GM19099 (cell line): ENCODE measurements around the gene DNAJB7.

Experiments used
- POLR2A ChIP-seq: IDR thresholded peaks from 3 replicates; pipeline ENCODE4 v1.6.1; 2011; ENCODE audit warnings: low read depth; ENCODE audit not compliant: insufficient read length; ENCODE audit errors: extremely low read depth

Gene DNAJB7

DNA sequence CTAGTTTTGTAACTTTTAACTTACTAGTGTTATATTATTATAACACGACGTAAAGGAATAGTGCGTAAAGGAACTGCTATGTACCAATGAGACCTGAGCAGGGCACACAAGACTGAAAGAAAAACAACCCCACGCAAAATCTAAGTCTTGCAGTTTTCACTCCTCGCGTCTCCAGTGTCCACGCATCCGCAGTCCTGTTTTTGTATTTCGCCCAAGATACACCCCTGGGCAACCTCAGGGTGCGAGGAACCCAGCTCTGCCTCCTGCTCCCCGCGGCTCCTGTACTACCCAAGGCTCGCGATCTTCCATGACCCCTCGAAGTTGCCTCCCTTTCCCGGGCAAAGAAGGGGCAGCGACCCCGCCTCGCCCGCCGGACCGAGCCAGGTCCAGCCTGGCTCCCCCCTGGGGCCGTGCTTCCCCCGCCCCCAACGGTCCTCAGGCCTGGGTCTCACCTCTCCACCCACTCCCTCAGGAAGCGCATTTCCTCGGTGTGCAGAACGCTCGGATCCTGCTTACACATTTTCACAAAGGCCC lies 5.9 kb downstream of the DNAJB7 start:
- no peak for TF ChIP-seq POLR2A

DNA sequence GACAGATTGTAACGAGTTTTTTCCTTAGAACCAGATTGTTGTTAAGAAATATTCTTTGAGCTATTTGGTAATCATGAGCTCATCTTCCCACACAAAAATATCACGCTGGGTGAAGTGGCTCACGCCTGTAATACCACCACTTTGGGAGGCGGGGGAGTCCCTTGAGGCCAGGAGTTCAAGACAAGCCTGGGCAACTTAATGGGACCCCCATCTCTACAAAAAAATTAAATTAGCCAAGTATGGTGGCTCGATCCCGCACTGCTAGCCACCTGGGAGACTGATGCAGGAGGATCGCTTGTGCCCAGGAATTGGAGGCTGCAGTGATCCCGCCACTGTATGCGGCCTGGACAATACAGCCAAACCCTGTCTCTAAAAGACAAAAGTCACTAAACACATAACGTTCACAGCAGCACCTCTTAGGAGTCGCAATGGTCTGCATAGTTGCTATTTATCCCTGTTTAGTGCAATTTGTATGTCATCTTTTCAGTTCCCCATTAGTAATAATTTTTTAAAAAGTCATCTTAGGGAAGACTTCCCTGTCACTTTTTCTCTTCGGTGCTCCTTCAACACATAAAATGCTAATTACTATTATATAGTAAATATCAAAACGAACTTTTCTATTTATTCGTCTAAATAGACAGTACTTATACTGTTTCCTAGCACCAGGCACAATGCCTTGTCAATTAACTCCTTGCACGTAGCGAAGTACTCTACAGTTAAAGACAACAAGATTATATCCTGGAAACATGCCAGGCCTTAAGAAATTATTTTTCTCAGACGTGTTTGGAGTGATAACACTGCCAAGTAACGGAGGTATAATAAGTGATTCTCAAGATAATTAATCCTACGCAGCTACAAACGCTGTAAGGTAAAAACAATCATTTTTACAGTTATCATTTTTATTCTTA lies 6.6 kb downstream of the DNAJB7 start:
- no peak for TF ChIP-seq POLR2A

DNA sequence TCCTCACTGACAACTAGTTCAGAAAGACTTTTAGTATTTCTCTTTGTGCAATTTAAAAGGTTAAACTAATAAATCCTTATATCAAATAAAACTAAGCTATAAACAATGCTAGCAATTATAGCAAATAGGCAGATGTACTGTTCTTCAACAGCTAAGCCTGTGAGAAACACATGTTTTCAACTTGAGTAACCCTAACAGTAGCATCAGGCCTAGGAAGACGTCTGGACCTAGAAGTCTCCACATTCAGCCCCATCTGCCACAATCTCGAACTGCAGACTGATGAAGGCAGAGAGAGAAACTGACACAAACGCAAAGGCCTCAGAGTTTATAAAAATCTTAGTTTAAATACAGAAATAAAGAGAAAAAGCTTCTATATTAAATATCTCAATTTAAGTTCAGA lies 8.0 kb downstream of the DNAJB7 start:
- no peak for TF ChIP-seq POLR2A

DNA sequence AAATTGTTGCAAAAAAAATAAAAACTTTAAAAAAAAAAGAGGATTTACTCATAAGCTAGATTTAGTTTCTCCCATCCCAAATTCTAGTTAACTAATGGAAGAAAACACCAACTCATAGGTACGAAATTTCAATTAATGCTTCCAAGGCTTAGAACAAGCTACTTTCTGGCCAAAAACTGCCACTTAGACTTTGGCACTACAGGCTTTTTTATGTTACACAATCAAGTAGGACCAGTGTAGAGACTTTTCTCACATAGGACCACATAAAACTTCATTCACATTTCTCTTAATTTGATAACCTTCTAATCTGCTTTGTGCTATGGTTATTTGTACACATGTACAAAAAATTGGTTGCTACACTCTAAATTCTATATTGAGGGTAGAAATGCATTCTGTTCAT lies 8.6 kb downstream of the DNAJB7 start:
- TF ChIP-seq POLR2A = no peak

DNA sequence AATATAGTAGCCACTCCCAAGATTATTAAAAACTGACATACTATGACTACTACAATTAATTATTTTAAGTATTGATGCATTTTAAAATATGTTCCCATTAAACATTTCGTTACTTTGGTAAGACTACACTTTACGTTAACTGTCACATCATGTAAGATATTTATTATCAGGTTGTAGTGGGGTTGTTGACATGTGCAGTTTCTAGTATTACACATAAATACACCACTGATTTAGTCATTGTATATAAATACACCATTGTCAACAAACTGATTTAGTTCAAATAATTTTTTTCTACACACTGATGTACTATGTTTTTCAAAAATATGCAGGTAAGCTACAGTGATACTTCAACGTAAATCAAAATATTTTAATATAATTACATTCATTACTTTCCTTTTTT lies 17.0 kb downstream of the DNAJB7 start:
- no peak for TF ChIP-seq POLR2A

DNA sequence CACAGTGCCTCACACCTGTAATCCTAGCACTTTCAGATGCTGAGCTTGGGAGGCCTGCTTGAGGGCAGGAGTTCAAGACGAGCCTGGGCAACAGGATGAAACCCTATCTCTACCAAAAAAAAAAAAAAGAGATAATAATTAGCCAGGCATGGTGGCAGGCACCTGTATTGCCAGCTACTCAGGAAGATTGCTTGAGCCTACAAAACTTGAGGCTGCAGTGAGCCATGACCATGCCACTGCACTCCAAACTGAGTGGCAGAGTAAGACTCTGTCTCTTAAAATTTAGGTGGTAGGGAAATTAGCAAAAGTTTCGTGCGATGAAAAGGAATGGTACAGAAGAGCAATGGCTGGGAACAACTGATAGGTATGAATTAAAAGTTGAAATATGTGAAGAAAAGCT lies 23.4 kb downstream of the DNAJB7 start:
- TF ChIP-seq POLR2A = no peak

DNA sequence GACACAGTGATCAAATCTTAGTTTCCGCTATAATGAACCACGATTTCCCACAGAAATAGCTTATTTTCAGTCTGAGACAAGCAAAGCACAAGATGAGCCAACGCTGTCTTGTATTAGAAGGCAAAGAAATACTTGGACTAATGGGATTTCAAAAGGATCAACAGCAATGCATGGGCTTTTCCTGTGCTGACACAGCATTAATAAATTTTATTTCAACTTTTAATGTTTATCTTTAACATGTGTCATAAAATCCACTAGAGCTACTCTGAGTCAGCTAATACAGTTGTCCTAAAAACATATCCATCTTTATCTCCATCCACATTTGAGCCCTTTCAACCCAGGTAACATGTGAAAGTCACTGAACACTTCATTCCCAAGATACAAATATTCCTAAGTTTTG lies 27.3 kb downstream of the DNAJB7 start:
- TF ChIP-seq POLR2A = no peak

DNA sequence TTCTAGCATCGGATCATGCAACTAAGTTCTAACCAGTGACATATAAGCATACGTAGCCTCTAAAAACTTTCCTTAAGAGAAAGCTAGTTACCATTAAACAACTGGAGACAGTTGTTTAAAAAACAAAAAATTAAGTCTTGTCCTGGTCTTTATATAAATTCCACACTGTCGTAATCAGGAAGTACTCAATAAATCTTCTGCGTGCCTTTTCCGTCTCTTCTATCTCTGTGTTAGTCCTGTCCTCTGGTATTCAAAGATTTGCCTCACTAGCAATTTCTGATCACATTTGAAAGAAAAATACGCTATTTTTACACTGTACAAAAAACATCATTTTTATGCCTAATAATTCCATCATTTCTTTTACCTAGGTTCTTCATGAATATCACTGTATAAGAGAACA lies 32.8 kb downstream of the DNAJB7 start:
- no peak for TF ChIP-seq POLR2A

DNA sequence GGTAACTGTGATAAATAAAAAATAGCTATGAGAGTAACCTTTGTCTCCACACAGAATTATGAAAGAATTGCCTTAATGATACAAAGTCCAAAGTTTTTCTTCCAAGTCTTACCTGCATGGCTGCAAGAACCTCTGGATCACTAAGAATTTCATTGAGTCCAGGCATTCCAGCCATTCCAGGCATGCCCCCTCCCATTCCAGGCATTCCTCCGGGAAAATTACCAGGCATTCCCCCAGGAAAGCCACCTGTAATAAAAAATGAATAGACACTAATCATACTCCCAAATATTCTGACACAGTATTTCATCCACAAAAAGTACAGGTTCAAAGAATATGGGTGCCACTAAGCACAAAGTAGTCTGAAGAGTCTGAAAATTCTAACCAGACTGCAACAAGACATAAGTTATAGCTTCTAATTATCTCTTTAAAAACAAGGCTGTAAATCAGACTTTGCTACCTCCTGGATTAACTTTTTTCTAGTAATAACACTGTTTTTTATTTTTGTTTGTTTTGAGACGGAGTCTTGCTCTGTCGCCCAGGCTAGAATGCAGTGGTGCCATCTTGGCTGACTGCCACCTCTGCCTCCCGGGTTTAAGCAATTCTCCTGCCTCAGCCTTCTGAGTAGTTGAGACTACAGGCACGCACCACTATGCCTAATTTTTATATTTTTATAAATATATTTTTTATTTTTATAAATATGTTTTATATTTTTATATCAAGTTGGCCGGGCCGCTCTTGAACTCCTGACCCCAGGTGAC lies 34.8 kb downstream of the DNAJB7 start:
- TF ChIP-seq POLR2A = no peak

DNA sequence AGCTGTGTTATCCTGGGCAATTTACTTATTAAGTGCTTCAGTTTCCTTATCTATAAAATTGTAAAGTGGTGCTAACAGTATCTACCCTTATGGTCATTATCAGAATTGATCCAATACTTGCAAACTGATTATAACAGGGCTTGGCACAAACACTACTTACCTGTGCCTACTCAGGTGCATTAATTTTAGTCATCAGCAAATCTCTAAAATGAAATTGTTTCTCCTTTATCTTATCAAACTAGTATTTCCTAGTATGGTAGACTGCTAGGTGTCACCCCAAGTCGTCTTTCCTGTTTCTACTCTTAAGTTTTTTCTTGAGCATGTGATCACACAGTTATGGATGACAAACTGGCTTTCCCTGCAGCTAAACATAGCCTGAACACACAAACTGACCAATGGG lies 38.5 kb downstream of the DNAJB7 start:
- TF ChIP-seq POLR2A = no peak

DNA sequence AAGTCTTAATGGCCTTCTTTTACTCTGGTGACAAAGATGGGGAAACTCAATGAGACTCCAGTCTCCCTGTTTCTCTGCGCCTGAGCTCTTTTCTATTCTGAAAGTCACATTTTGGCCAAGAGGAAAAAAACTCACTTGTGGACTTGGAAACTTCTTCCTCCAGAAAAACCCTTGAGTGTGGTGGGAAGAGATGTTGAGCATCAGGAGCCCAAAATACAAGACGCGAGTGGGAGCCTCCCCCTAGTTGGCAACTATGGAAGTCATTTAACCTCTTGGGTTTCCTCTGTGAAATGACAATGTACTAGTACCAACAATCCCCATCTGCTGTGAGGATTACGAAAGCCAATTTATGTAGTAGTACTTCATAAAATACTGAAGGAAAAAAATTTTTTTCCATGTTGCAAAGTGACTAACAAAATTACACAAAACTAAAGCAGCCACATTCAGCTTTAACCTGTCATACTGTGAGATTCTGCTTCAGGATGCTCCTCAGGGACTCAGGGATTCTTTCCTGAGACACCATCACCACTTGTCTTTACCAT lies 42.2 kb downstream of the DNAJB7 start:
- TF ChIP-seq POLR2A = no peak

DNA sequence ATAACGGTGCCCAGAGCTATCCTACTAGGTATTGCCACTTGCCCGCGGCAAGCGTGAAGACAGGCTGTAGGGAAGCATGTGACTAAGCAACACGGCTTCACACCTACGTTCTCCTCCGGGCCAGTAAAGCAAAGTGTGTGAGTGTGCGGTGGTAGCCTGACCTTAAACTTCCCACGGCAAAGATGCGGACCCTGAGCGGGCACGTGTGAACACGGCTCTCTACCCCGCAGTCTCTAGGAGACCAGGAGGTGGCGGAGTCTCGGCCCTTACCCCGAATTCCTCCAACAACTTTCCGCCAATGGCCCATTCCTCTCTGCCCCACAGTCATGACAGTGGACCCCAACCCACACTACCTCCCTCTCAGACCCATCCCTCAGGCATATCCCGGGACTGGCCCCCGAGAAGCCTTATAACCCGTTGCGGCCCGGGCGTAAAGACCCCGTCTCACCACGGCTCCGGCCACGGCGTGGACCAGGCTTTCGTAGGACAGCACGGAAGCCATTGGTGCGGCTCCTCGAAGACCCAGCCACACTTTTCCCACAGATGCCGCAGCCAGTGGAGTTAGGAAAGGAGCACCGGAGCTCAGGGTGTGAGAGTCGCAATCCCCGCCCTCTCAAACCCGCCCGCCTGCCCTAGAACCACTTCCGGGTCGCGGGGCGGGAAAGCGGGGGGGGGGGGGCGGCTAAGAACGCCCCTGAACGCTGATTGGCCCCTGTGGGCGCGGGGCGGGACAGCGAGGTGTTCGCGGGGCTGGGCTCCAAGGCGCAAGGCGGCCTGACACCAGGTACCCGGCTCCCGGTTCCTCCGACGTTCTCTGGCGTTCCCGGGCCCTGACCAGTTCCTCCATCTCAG lies 42.9 kb downstream of the DNAJB7 start, which contains the start of gene SLC25A17:
Gene SLC25A17, minus strand, starts transcription at position 600 of the 852 bp plus-strand sequence. Its CDS starts 98 bp downstream, at position 502.
- peak; percentile 84 for TF ChIP-seq POLR2A

DNA sequence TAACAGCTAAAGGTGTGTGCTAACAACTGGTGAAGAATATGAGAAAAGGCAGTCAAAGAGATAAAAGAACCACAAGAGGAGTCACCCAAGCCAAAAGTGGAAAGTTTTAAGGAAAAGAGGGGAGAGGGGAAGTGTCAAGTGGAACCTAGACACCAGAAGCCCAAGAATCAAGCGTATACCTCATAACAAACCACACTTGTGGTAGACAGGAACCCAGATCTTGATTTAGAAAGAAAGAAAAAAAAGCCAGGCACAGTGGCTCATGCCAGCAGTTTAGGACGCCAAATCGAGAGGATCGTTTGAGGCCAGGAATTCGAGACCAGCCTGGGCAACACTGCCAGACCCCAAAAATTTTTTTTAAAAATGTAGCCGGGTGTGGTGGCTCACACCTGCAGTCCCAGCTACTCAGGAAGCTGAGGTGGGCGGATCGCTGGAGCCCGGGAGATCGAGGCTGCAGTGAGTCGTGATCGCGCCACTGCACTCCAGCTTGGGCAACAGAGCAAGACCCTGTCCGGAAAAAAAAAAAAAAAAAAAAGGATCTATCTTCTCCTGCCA lies 43.6 kb downstream of the DNAJB7 start:
- no peak for TF ChIP-seq POLR2A

DNA sequence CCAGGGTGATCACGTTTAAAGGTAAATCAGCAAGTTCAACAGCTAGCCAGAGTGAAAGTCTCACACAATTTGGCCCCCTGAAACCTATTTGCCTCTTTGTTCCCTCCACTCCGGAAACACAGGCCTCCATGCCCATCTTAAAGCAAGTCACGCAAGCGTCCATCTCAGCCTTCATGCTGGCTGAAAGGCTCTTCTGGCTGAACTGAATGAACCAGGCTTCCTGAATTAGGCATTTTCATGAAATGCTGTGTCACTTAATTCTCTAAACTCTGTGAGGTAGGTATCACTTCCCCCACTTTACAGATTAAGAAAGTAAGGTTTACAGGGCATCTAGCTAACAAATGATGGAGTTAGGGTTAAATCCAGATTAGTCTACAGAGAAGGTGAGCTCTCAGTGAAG lies 44.2 kb downstream of the DNAJB7 start:
- TF ChIP-seq POLR2A = peak; percentile 26
